ENCODE data around the gene PITPNM3. TPM values are rescaled to one million over a fixed set of nuclear protein-coding genes. Genes with fewer than 3 reads are reported as not detected.

Gene PITPNM3
- total RNA-seq, 1 experiment from 2014 or later = 0.44 TPM

DNA sequence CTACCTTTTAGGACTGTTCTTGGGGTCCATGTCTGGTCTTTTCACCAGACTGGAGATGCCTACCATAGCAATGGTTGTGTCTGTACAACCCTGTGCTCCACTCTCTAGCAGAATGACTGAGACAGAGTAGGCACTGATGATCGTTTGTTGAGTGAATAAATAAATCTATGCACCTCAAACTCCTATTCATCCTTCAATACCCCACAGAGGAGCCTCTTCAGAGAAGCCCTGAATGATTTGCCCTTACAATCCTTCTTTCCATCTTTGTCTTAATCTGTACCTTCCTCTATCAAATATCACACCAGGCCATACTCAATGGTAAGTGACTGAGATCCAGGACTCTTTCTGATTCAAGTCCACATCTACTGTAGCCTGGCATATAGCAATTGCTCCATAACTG lies 88.8 kb downstream of the PITPNM3 start:
- BruUV-seq (replicated peaks) = no TSS peak
- ATAC-seq = no peak
- no peaks in the 10 kb centered on the region for H3K9me3 ChIP-seq (ENCODE audit: control insufficient read depth, insufficient read depth, low read depth, low read length)
- DNase-seq (ENCODE audit: low read depth, low spot score) = no peak
- POLR2A ChIA-PET = no interaction called here
- intact Hi-C loops (cut with micrococcal nuclease; ENCODE audit: unreplicated experiment) (no loop called here), in situ Hi-C loops (cut with HindIII; ENCODE audit: low pct_unique_long_range_greater_than_20kb, low sequenced_read_pairs) (no loop called here)
- peaks cover 3% of the 10 kb centered on the region; the same call in 1 of the 2 replicates for H3K4me1 ChIP-seq (ENCODE audit: control insufficient read depth, insufficient read depth, low read length)
- no peak overlapping the region for H3K27ac ChIP-seq (ENCODE audit: low read length)
- no peak overlapping the region for H3K4me3 ChIP-seq (ENCODE audit: low read depth in 2 of 2, low read length in 2 of 2)
- TF ChIP-seq POLR2AphosphoS5 (IDR thresholded peaks at IDR 0.05; ENCODE audit: low read depth, low read length) (no peak), SIN3A (IDR thresholded peaks at IDR 0.05; ENCODE audit: borderline replicate concordance, insufficient read depth, low read depth, low read length) (no peak), TCF7L2 (IDR thresholded peaks at IDR 0.05; ENCODE audit: low read depth, low read length) (no peak)
- TF ChIP-seq, protein P1, sequence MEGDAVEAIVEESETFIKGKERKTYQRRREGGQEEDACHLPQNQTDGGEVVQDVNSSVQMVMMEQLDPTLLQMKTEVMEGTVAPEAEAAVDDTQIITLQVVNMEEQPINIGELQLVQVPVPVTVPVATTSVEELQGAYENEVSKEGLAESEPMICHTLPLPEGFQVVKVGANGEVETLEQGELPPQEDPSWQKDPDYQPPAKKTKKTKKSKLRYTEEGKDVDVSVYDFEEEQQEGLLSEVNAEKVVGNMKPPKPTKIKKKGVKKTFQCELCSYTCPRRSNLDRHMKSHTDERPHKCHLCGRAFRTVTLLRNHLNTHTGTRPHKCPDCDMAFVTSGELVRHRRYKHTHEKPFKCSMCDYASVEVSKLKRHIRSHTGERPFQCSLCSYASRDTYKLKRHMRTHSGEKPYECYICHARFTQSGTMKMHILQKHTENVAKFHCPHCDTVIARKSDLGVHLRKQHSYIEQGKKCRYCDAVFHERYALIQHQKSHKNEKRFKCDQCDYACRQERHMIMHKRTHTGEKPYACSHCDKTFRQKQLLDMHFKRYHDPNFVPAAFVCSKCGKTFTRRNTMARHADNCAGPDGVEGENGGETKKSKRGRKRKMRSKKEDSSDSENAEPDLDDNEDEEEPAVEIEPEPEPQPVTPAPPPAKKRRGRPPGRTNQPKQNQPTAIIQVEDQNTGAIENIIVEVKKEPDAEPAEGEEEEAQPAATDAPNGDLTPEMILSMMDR (IDR thresholded peaks at IDR 0.05) = no peak
- TF ChIP-seq, protein P2, sequence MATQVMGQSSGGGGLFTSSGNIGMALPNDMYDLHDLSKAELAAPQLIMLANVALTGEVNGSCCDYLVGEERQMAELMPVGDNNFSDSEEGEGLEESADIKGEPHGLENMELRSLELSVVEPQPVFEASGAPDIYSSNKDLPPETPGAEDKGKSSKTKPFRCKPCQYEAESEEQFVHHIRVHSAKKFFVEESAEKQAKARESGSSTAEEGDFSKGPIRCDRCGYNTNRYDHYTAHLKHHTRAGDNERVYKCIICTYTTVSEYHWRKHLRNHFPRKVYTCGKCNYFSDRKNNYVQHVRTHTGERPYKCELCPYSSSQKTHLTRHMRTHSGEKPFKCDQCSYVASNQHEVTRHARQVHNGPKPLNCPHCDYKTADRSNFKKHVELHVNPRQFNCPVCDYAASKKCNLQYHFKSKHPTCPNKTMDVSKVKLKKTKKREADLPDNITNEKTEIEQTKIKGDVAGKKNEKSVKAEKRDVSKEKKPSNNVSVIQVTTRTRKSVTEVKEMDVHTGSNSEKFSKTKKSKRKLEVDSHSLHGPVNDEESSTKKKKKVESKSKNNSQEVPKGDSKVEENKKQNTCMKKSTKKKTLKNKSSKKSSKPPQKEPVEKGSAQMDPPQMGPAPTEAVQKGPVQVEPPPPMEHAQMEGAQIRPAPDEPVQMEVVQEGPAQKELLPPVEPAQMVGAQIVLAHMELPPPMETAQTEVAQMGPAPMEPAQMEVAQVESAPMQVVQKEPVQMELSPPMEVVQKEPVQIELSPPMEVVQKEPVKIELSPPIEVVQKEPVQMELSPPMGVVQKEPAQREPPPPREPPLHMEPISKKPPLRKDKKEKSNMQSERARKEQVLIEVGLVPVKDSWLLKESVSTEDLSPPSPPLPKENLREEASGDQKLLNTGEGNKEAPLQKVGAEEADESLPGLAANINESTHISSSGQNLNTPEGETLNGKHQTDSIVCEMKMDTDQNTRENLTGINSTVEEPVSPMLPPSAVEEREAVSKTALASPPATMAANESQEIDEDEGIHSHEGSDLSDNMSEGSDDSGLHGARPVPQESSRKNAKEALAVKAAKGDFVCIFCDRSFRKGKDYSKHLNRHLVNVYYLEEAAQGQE (IDR thresholded peaks at IDR 0.05; ENCODE audit: insufficient read depth in 1 of 2, low read depth in 2 of 2, low read length in 1 of 2) = no peak
- CTCF ChIA-PET = no interaction called here
- no peaks in the 10 kb centered on the region for H3K36me3 ChIP-seq (ENCODE audit: control insufficient read depth, insufficient read depth, low read length)
- H3K27me3 ChIP-seq (ENCODE audit: control insufficient read depth, insufficient read depth, low read length) = no peaks in the 10 kb centered on the region

DNA sequence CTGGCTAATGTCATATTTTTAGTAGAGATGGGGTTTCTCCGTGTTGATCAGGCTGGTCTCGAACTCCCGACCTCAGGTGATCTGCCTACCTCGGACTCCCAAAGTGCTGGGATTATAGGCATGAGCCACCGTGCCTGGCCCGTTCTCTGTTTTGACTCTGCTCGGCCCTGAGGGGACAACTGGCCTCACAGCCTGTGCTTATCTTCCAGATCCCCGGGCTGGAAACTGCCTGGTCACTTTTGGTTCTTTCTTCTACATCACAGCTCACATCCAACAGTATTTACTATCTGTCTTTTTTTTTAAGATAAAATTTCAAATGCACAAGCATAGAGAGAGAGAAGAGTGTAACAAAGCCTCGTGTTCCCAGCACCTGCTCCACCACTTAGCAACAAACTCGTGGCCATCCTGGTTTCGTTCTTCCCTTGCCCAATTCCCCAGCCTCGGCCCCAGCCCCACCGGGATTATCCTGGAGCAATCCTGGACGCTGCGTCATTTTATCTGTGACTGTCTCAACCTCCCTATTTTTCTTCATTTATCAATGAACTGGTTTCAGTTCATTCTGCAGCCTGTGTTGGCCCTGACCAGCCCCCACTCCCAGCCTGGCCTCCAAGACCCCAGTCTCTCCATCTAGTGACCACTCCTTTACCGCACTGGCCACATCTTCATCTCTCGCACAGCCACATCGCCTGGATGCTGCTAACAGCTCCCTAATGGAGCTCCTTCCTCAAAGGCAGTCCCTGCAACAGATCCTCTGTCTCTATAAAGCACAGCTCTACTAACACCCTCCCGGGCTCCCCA lies 91.0 kb downstream of the PITPNM3 start:
- TF ChIP-seq SIN3A (IDR thresholded peaks at IDR 0.05; ENCODE audit: borderline replicate concordance, insufficient read depth, low read depth, low read length) (no peak), POLR2AphosphoS5 (IDR thresholded peaks at IDR 0.05; ENCODE audit: low read depth, low read length) (no peak), TCF7L2 (IDR thresholded peaks at IDR 0.05; ENCODE audit: low read depth, low read length) (no peak)
- TF ChIP-seq, protein P2 (IDR thresholded peaks at IDR 0.05; ENCODE audit: insufficient read depth in 1 of 2, low read depth in 2 of 2, low read length in 1 of 2) = no peak
- TF ChIP-seq, protein P1 (IDR thresholded peaks at IDR 0.05) = no peak
- H3K36me3 ChIP-seq (ENCODE audit: control insufficient read depth, insufficient read depth, low read length) = no peaks in the 10 kb centered on the region
- POLR2A ChIA-PET = no interaction called here
- no peaks in the 10 kb centered on the region for H3K4me1 ChIP-seq (ENCODE audit: control insufficient read depth, insufficient read depth, low read length)
- intact Hi-C loops (cut with micrococcal nuclease; ENCODE audit: unreplicated experiment) (no loop called here), in situ Hi-C loops (cut with HindIII; ENCODE audit: low pct_unique_long_range_greater_than_20kb, low sequenced_read_pairs) (no loop called here)
- BruUV-seq (replicated peaks) = no TSS peak
- CTCF ChIA-PET = no interaction called here
- no peaks in the 10 kb centered on the region for H3K27me3 ChIP-seq (ENCODE audit: control insufficient read depth, insufficient read depth, low read length)
- H3K4me3 ChIP-seq (ENCODE audit: low read depth in 2 of 2, low read length in 2 of 2) = no peak overlapping the region
- no peak overlapping the region for H3K27ac ChIP-seq (ENCODE audit: low read length)
- DNase-seq (ENCODE audit: low read depth, low spot score) (no peak), ATAC-seq (no peak)
- no peaks in the 10 kb centered on the region for H3K9me3 ChIP-seq (ENCODE audit: control insufficient read depth, insufficient read depth, low read depth, low read length)
